Fibroblast of the aortic adventitia (primary cell): ENCODE measurements around the gene EPYC. TPM values are rescaled to one million over a fixed set of nuclear protein-coding genes. Genes with fewer than 3 reads are reported as not detected.

ENCODE experiments used
- DNase-seq: peaks from one replicate; pipeline ENCODE4 v3.0.0-alpha.2; 2010; ENCODE audit warnings: low read depth
- H3K4me3 ChIP-seq: 2 replicates; pipeline ENCODE4 v1.5.1; 2011; ENCODE audit warnings: low read depth, mild to moderate bottlenecking, control low read depth, low read length, moderate library complexity
- total RNA-seq: library from RNA; depleted of rRNA; stranded (reverse); fragments of >200 nt; gene quantifications from 2 replicates; pipeline ENCODE4 v1.2.3, GENCODE V29; 2012; ENCODE audit warnings: low replicate concordance
- TF ChIP-seq, protein P1 (sequence below): IDR thresholded peaks from 2 replicates; pipeline ENCODE4 v1.5.1; 2011; ENCODE audit warnings: mild to moderate bottlenecking, low read length, control low read depth, inconsistent platforms; ENCODE audit not compliant: insufficient read depth

The EPYC gene
- total RNA-seq, 1 donor: not detected

DNA sequence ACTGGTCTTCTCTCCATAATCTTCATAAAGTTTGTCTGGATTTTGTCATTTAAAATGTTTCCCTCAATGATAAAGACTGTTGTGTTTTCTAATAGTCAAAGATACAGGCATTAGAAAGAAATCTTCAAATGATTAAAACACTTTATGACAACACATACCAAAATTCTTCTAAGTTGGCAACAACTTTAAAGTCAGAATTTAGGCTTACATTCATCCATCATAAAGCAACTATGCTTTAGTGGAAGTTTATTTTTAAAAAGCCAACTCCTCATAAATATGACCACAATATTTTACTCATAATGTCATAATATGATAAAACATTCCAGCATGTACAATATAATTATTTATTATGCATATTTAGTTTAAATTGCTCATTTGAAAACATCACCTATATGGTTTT lies 32.5 kb downstream of the EPYC start:
- no peak for DNase-seq
- TF ChIP-seq, protein P1, sequence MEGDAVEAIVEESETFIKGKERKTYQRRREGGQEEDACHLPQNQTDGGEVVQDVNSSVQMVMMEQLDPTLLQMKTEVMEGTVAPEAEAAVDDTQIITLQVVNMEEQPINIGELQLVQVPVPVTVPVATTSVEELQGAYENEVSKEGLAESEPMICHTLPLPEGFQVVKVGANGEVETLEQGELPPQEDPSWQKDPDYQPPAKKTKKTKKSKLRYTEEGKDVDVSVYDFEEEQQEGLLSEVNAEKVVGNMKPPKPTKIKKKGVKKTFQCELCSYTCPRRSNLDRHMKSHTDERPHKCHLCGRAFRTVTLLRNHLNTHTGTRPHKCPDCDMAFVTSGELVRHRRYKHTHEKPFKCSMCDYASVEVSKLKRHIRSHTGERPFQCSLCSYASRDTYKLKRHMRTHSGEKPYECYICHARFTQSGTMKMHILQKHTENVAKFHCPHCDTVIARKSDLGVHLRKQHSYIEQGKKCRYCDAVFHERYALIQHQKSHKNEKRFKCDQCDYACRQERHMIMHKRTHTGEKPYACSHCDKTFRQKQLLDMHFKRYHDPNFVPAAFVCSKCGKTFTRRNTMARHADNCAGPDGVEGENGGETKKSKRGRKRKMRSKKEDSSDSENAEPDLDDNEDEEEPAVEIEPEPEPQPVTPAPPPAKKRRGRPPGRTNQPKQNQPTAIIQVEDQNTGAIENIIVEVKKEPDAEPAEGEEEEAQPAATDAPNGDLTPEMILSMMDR: no peak
- no peak overlapping the region for H3K4me3 ChIP-seq

DNA sequence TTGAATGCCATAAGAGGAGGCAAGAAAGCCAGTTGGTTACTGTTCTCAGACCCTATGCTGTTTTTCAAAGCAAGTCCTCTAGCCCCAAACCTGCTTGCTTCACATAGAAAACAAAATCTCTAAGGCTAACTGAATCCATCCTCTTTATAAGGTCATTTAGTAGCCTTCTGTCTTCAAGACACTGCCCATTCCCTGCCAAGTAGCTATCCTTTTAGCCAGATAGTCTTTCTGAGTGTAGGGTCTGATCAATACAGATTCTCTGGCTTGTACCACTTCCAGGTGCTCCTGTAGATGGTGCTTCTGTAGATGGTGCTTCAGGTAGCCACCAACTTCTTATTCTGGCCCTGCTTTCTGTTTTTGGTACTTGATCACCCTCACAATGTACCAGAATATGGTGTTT lies 33.9 kb downstream of the EPYC start:
- no peak overlapping the region for H3K4me3 ChIP-seq
- no peak for DNase-seq
- TF ChIP-seq, protein P1: no peak

DNA sequence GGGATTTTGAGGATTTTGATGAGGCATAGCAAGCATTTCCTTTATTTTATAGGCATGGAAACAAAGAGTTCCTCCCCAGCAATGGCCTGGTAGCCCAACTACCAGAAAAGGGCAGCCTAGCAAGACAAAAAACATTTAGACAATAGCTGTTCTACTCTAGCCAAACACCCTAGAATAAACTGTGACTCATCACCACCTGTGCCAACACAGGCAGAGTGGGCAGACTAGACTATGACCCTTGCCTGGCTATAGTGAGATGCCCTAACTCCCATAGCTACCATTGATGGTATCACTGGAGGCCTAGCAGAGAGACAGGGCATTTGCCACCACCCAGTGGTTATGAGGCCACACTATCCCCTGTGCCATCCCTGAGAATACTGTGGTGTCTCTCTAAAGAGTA lies 34.3 kb downstream of the EPYC start:
- DNase-seq: no peak
- no peak overlapping the region for H3K4me3 ChIP-seq
- TF ChIP-seq, protein P1: no peak

DNA sequence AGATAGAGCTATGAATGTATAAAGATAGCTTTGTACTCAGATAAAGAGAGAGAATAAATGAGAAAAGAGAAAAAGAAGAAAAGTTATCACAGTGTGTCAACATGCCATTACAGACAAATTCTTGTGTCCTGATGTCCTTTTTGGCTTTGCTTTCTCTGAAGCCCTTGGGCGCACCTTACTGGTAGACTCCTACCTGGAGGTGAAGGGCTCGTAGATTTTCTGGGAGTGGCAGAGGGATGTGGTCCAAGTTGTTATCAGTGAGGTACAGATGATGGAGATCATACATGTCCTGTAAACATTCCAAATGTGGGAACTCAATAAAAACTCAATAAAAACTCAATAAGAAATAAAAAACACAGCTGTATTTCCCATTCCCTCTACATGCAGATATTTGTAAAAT lies 34.9 kb downstream of the EPYC start:
- DNase-seq: no peak
- H3K4me3 ChIP-seq: no peak overlapping the region
- TF ChIP-seq, protein P1: no peak

DNA sequence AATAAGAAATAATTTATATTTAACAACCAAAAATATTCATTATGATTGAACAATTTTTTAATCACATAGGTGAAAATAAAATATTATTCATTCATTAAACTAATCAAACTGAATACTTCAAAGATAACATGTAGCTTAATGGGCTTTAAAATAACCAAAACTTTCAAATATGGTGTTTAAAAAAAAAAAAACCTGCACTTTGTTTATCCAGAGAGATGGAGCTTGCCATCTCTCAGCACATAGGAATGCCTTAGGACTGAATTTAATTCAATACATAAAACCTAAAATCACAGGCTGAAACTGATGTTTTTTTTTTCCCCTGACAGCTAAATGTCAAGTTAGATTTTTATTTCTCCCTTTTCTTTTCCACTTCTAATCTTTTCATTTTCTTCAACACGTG lies 35.4 kb downstream of the EPYC start:
- DNase-seq: no peak
- H3K4me3 ChIP-seq: no peak overlapping the region
- TF ChIP-seq, protein P1: no peak

DNA sequence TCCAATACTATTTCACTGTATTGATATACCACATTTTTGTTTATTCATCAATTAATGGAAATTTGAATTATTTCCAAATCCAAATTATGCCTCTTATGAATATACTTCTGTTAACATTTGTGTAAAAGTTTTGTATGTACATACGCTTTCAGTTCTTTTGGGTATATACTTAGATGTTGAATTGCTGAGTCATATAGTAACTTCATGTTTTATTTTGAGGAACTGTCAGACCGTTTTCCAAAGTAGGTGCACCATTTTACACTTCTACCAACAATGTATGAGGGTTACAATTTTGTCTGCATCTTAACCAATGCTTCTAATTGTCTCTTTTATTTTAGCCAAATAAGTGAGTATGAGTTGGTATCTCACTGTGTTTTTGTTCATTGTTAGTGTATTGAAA lies 39.6 kb downstream of the EPYC start:
- no peak overlapping the region for H3K4me3 ChIP-seq
- no peak for DNase-seq
- TF ChIP-seq, protein P1: no peak

DNA sequence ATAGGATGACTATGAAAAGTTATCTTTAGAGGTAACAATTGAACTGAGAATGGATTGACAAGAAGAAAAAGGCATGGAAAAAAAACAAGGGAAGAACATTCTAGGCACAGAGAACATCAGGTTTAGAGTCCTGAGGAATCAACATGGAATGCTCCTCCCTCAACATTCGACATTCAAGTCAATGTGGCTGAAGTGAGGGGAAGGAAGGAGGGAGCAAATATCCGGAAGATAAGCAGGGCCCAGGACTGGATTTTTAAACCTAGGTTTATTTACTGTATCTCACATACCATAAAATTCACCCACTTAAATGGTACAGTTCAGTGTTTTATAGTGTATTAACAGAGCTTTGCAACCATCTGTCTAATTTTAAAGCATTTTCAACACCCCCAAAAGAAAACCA lies 40.2 kb downstream of the EPYC start:
- TF ChIP-seq, protein P1: no peak
- no peak for DNase-seq
- H3K4me3 ChIP-seq: no peak overlapping the region
